GM18498 (cell line): ENCODE results near the gene OR6B2.

Experiments used
- ATAC-seq: cut with Tn5 transposase; IDR thresholded peaks from one replicate; pipeline ENCODE4 v1.9.1; 2021; ENCODE audit warnings: mild to moderate bottlenecking, moderate library complexity; ENCODE audit not compliant: unreplicated experiment

Gene OR6B2

DNA sequence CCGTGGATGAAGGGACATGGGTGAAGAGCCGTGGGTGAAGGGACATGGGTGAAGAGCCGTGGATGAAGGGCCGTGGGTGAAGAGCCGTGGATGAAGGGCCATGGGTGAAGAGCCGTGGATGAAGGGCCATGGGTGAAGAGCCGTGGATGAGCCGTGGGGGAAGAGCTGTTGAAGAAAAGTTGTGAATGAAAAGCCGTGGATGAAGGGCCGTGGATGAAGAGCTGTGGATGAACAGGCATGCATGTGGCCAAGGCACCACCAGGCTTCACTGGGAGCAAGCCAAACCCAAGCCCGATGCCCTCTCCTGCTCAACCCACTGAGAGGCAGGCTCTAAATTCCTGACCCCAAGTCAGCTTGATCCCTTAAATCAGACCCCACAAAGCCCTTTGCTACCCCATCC, 12.5 kb upstream of the OR6B2 start:
- ATAC-seq, result no peak

DNA sequence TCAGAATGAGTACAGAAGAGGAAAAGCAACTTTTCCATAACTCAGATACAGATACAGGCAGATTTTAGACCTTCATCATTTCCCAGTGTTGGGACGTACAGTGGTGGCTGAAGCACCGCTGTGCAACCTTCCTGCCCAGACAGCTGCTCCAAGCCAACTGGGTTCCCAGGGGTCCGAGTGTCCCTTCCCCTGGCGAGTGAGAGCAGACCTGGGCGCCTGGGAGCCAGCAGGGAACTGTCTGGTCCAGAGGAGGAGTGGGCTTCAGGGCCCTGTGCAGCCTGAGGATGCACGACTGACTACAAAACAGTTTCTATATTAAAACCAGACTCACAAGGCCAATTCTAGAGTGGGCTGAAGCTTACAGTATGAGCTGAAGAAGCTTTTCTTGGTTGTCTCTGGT, 11.1 kb upstream of the OR6B2 start:
- no peak for ATAC-seq

DNA sequence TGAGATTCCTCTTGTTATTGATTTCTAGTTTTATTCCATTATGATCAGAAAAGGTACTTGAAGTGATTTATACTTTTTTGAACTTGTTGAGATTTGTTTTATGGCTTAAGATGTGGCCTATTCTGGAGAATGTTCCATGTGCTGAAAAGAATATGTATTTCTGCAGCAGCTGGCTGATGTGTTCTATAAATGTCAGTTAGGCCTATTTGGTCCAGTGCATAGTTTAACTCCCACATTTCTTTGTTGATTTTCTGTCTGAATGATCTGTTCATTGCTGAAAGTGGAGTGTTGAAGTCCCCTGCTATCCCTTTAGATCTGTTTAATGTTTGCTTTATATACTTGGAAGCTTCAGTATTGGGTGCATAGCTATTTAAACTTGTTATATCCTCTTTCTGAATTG, 7.1 kb upstream of the OR6B2 start:
- no peak for ATAC-seq

DNA sequence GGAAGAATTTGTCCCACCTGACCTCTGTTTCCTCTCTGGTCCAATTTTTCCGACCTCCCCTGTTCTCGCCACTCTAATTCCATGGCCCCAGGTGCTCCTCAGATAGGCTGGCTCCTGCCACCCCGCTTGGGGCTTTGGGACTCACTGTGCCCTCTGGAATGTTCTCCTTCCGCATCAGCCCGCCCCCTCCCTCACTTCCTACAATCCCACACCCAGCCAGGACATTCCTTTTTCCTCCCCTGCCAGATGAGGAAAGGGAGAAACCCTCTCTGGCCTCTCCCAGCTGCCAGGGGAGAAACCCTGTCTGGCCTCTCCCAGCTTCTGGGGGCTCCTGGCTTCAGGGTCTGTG, 3.1 kb upstream of the OR6B2 start:
- no peak for ATAC-seq

DNA sequence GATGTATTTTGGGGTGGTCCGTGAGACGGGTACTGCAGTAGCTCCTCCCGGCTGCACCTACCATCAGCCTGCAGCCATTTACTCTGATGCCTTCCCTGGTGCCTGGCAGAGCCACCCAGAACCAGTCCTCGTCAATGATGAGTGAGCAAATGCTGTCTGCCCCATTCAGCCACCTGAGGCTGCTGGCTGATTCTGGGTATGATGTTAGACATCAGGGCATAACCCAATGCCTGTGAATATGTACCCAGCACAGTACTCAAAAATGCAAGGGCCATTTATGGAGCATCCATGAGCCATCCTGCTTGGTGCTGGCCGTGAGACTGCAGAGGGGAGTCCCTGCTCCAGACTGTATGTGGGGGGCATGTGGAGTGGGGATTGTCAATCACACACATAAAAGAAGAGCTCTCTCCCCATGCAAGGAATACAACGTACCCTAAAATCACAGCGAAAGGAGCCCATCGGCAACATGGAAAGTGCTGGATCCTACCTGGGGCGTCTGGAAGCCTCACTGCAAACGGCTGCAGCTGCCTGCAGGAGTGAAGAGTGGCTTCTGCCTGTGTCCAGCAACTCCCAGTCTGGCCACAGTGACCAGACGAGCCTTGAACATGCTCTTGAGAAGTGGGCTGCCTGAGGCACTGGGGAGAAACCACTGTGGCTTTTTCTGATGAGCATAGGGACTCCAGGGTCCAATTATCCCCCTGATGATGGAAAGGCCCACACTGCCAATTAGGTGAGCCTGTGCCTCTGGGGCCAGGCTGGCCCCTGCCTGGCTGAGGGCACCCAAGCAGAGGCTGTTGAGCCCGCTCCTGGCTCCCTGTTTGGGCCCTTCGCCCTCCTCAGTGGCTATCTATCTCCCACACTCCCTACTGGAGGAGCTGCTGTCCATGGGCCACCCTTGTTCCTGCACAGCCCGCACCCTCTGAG, 2.4 kb upstream of the OR6B2 start:
- ATAC-seq, result no peak

DNA sequence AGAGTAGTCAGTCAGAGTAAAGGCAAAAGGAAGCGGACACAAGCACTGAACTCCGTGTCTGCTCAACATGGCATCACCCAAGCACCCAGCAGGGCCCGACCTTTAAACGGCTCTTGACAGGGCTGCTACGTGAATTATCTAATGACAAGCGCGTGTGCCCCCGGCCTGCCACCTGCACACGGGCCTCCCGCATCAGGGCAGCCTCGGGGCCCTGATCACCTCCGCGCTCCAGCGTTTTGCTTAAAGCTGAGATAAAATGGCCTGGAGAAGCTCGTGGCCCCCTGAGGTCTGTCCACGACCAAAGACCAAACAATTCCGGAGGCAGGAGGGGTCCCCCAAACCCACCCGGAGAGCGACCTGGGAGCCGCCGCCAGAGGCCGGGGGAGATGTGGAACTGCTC, 5.5 kb downstream of the OR6B2 start:
- ATAC-seq, result peak; percentile 26

DNA sequence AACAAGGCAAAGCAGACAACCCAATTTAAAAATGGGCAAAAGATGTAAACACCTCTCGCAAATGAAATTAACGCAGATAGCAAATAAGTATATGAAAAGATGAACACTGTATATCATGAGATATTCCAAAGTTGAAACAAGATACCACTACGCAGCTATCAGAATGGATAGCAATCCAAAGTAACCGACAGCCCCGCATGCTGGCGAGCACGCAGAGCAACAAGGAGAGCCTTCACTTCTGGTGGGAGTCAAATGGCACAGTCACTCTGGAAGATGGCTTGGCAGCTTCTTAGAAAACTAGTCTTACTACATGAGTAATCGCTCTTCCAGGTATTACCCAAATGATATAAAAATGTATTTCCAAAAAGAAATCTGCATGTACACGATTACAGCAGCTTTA, 6.4 kb downstream of the OR6B2 start:
- no peak for ATAC-seq

DNA sequence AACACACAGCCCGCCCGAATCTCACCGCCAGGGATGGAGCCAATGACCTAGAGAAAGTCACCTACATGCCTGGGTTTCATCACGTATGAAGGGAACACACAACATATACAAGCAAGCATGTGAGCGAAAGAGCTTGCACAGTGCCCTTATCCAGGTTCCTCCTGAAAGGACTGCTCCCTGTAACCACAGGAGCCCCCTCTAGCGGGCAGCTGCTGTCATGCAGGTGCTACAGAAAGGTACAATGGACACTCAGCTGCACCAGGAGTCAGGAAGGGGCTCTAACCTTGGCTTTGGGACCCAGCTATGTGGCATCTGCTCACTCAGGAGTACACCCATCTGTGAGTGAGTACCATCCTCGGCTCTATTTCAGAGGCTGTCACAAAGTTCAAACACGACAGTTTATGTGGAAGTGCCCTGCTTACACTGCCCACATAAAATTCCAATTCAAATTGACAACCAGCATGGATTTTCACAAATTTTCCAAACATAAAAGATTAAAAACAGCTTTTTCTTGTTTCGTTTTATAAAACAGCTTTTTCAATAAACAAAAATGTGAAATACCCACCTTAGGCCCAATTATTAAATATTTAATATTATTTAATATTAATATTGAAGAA, 8.6 kb downstream of the OR6B2 start:
- no peak for ATAC-seq

DNA sequence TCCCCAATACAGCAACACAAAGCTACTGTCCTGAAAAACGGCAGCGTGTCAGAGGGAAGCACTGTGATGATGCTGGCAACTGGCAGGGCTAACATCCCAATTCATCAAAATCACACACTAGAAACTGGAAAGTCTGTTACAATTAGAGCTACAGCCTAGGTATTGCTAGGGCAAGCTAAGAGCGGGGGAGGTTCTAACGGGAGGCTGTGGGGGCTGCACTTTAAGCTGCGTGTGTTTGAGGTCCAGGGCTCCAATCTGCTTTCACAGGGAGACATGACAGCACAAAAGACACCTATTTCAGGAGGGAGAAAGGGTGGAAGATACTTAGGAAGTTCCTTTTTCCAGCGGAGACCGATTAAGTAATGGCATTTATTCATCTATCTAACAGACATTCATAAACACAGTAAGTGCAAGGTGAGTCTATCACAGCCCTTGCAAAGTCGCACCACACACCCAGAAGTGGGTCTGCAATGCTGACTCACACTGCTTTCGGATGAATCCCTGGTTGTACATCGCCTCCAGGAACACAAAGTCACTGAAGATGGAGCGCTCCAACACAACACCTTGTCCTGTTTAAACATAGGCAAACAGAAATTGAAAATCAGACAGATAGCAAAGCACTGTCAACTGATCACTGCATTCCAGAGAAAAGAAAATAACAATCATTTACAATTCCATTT, 12.0 kb downstream of the OR6B2 start:
- no peak for ATAC-seq

DNA sequence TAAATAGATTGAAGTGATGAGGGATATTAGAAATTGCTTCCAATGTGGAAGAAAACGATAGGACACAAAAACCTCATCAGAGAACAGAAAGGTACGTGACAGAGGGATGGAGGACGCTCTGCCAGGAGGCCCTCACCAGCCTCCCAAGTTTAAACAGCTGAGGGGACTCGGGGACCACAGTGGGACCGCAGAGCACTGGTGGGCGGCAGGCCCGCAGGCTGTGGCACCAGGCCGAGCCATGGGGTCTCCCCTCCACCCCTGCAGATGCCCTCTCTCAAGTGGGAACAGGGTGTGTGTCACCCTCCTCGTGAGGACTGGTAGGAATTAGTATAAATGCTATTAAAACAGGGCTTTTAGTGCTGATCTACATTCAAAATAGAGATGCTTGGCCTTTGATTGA, 15.9 kb downstream of the OR6B2 start:
- no peak for ATAC-seq

DNA sequence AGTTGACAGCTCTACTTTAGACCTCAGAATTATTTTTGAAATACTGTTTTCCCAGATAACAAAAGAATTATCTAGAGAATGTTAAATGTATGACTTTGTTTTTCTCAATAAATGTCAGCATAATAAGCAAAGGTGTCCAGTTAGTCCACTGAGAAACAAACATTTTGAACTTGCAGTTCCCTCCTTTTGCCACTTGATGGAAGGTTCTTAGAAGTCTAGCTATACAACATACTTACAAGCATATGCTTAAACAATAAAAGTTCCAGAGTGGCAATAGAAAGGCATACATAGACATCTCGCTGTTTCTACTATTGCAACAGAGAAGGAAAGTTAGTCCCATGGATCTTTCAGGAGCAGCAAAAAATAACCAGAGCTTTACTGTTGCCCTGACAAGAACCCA, 16.9 kb downstream of the OR6B2 start:
- no peak for ATAC-seq

DNA sequence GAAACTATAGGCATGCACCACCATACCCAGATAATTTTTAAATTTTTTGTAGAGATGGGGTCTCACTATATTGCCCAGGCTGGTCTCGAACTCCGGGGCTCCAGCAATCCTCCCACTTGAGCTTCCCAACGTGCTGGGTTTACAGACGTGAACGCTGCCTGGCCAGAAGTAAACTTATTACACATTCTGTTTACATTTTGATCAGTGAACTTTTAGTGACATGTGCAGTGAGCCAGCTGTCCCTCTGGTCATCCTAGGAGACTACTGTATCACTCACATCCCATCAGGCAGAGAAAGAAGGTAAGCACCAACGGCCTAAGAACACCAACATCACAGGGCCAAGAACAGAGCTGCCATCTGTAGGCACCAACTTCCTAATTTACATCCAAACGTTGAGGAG, 27.2 kb downstream of the OR6B2 start:
- ATAC-seq, result no peak

DNA sequence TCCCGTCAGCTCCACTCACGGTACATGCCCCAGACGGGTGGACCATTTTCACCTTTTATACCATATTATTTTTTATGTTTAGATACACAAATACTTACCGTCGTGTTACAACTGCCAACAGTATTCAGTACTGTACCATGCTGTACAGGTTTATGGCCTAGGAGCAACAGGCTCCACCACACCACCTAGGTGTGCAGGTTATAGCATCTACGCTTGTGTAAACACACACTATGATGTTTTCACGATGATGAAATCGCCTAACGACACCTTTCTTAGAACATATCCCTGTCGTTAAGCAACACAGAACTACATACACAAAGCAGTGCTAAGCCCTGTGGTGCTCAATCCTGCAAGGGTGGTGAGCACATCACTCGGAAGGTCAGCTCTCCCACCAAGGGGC, 29.6 kb downstream of the OR6B2 start:
- ATAC-seq, result no peak

DNA sequence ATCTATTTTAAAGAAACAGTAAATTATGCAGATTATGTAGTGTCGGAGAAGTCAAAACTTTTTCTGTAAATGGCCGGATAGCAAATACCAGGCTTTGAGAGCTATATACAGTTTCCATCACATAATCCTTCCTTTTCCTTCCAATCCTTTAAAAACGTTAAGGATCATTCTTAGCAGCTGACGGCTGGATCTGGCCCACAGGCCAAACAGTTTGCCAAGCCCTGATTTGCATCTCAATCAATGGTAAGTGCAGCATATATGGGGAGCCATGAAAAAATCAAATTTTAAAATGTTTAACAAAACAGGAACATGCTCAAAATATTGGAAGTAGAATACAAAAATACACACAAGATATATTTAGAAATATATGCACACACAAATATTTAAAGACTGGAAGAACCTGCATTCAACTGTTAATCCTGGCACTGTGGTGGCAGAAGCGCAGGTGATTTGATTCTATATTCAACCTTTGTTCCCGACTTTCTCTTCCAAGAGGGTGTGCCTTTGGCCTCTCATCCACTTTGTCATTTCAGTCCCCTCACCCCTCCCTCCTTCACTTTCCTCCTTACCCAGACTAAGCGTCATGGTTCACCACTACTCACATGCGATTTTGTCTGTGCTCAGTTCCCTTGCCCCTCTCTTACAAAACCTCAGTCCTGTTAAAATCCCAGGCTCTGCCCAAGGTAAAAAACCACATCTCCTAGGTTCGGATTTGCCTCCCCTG, 32.4 kb downstream of the OR6B2 start:
- no peak for ATAC-seq

DNA sequence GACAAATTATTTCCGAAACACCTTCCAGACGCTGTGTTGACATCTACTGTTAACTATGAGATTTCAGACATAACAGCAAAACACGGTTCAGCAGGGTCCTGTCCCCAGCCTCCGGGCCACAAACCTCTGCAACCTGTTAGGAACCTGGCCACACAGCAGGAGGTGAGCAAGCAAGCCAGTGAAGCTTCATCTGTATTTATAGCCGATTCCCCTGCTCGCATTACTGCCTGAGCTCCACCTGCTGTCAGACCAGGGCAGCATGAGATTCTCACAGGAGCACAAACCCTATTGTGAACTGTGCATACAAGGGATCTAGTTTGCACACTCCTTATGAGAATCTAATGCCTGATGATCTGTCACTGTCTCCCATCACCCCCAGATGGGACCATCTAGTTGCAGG, 36.1 kb downstream of the OR6B2 start:
- ATAC-seq, result no peak

DNA sequence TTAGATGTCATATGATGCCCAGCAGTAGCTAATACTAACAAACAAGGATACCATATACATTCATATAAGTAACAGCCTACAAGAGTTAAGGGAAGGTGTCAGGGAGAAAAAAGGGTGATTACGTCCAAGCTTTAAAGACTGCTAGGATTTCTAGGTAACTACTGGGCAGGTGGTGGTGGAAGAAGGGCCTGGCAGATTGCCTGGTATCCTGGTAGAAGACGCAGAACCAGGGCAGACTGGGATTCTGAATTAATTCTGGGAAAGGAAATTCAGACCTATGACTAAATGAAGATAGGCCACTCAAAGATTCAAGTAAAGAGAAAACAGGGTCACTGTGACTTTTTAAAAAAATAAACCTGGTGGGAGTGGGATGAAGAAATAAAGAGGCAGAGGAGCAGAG, 36.9 kb downstream of the OR6B2 start:
- no peak for ATAC-seq

DNA sequence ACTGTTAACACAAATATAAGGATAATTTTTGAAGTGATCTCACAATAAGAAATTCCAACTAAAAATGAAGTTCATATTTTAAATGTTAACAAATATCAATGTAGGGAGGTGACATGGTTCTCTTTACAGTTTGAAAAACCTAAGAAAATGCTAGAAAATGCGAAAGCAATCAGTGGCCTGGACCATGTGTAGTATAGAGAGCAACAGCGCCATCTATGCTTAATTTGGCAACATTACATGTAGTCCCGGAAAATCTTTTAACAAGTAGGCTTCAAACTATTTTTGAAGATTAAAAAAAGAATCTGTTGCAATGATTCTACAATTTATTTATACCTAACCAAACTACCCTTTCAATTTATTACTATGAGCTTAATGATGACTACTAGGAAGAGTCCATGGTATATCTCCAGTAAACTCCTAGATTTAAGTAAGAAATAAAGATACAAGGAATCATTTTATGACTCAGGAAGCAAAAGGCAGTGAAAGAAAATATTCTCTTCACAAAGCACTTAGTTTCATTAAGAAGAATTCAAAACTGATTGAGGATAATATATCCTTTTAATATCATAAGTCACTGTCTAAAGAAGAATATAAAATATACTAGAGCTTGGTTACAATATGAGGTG, 38.4 kb downstream of the OR6B2 start:
- no peak for ATAC-seq

DNA sequence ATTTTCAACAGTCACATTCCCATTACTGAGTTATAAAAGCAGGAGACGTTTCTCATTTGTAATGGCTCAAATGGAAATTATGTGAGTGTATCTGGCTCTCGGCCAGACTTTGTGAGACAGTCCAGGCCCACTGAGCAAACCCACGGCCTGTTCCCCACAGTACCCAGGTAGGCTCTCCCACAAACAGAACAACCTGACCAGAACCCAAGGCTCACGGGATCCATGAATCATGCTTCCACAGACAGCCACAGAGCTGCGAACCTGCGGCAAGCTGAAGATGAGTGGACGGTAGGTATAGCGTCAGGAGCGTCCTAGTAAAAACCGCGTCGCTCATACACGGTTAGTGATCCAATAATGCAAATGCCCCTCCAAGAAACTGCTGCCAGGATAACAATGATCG, 39.3 kb downstream of the OR6B2 start:
- ATAC-seq, result no peak

DNA sequence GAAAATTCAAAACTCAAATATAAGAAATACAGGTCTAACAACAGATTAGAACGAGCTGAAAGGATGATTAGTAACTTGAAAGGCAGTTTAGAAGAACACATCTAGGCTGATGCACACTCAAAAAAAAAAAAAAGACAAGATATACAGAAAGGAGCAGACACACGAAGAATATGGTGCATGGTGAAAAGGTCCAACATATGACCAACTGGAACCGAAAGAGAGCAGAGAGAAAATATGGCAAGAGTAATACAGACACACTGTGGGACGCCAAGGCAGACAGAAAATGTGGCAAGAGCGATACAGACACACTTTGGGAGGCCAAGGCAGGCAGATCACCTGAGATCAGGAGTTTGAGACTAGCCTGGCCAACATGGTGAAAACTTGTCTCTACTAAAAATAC, 44.9 kb downstream of the OR6B2 start:
- ATAC-seq, result no peak

DNA sequence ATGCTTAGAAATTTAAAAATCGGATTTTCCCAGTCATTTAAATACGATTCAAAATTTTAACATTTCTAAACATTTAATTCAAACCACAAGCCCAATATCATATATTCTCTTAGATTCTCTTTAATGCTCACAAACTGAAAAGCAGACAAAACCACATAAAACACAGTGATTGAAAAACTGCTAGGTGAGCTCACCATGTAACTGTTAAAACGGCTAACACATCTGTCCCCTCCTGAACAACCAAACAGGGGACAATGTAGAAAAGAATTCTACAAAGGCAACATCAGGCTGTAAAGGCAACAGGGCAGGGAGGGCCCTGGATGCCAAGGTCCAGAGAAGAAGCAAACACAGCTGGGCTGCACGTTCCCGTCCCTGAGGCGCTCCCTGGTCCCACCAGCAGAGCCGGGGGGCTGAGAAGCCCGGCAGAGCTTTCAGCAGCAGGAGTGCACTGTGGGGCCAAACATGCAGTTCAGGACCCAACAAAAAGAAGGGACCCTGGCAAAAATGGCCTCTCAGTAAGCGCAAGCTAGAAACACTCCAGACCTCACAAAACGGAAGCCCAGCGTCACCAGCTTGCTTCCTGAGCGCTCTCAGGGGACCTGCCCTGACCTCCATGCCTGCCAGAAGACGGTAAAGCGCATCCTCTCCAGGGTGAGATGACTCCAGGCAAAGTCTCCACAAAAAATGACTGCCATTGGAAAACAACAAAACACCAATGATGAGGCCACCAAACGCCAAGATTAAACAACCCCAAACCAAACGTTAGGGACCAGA, 45.6 kb downstream of the OR6B2 start:
- ATAC-seq, result no peak
